H1 (cell line): Measurements from ENCODE around the gene PCP4. TPM values are rescaled to one million over a fixed set of nuclear protein-coding genes. Genes with fewer than 3 reads are reported as not detected.
A peak's percentile ranks its signal among the peaks of the same experiment; 100 is the strongest.

Source experiments
- CTCF ChIA-PET: fragments of 300-600 bp; sonication (Branson Sonifier 250); formaldehyde crosslinking; loops from one replicate; lab custom pipeline; 2021; ENCODE audit not compliant: partially characterized antibody; lab: Charles Lee
- POLR2A ChIA-PET: fragments of 300-600 bp; sonication (Branson Sonifier 250); formaldehyde crosslinking; loops from one replicate; lab custom pipeline; 2021; ENCODE audit warnings: inconsistent platforms; ENCODE audit not compliant: partially characterized antibody; lab: Charles Lee
- DNase-seq, 2 experiments: peaks; one replicate each; pipeline versions ENCODE4 v3.0.0 to v3.0.0-alpha.2; 2010 to 2022; ENCODE audit warnings: low spot score in 2 of 2, low read depth in 1 of 2, mixed read lengths in 1 of 2
- FAIRE-seq: peaks from 2 replicates; lab custom pipeline; 2011; peaks lifted over from hg19 to GRCh38; lab: Jason Lieb, UNC
- H2AFZ ChIP-seq: 2 replicates; pipeline ENCODE4 v1.8.1; 2012; ENCODE audit warnings: low read length, inconsistent platforms
- H2AK5ac ChIP-seq: 2 replicates; pipeline ENCODE4 v1.6.1; 2013; ENCODE audit warnings: low read depth, low read length
- H2BK120ac ChIP-seq: replicated peaks from 2 replicates; pipeline ENCODE3; 2013; ENCODE audit warnings: low read depth, low read length, inconsistent platforms
- H2BK12ac ChIP-seq: 2 replicates; pipeline ENCODE4 v1.6.1; 2013; ENCODE audit warnings: low read depth, low read length
- H2BK15ac ChIP-seq: 2 replicates; pipeline ENCODE4 v1.6.1; 2013; ENCODE audit warnings: low read length
- H2BK20ac ChIP-seq: 2 replicates; pipeline ENCODE4 v1.6.1; 2013; ENCODE audit warnings: low read length
- H2BK5ac ChIP-seq: 2 replicates; pipeline ENCODE4 v1.6.1; 2013; ENCODE audit warnings: low read depth, low read length
- H3K14ac ChIP-seq: 2 replicates; pipeline ENCODE4 v1.6.1; 2013; ENCODE audit warnings: inconsistent platforms; ENCODE audit not compliant: insufficient read length
- H3K18ac ChIP-seq: 2 replicates; pipeline ENCODE4 v1.6.1; 2013; ENCODE audit warnings: low read length; ENCODE audit errors: extremely low read depth
- H3K23ac ChIP-seq: 2 replicates; pipeline ENCODE4 v1.6.1; 2013; ENCODE audit warnings: inconsistent platforms; ENCODE audit not compliant: insufficient read length
- H3K23me2 ChIP-seq: 2 replicates; pipeline ENCODE4 v1.6.1; 2013; ENCODE audit warnings: low read depth, low read length
- H3K27ac ChIP-seq: 2 replicates; pipeline ENCODE4 v1.6.1; 2011; ENCODE audit warnings: low read depth, low read length, inconsistent platforms
- H3K27me3 ChIP-seq, 4 experiments: replicated peaks in 1 of 4; 1 replicate in 1 of 4; 2 replicates in 3 of 4; pipeline versions ENCODE4 v1.6.1 to v1.8.1; 2011 to 2013; ENCODE audit warnings: low read length in 3 of 4, mild to moderate bottlenecking in 3 of 4, inconsistent platforms in 2 of 4, mixed read lengths in 2 of 4, moderate library complexity in 1 of 4; ENCODE audit not compliant: control insufficient read depth in 3 of 4, insufficient read depth in 3 of 4; ENCODE audit errors: extremely low read depth in 1 of 4
- H3K36me3 ChIP-seq, 4 experiments: 2 replicates each; pipeline versions ENCODE4 v1.6.1 to v1.8.1; 2011 to 2013; ENCODE audit warnings: mild to moderate bottlenecking in 4 of 4, low read length in 3 of 4, moderate library complexity in 2 of 4, control low read depth in 1 of 4, inconsistent platforms in 1 of 4; ENCODE audit not compliant: insufficient read depth in 4 of 4, control insufficient read depth in 2 of 4
- H3K4ac ChIP-seq: replicated peaks from 2 replicates; pipeline ENCODE3; 2013; ENCODE audit warnings: low read length, low read depth, mixed read lengths, inconsistent platforms; ENCODE audit not compliant: insufficient read length
- H3K4me1 ChIP-seq, 4 experiments: replicated peaks in 1 of 4; 1 replicate in 1 of 4; 2 replicates in 3 of 4; pipeline versions ENCODE4 v1.6.1 to v1.8.1; 2011 to 2013; ENCODE audit warnings: low read length in 3 of 4, inconsistent platforms in 2 of 4, mixed read lengths in 1 of 4; ENCODE audit not compliant: insufficient read depth in 4 of 4, control insufficient read depth in 3 of 4
- H3K4me2 ChIP-seq, 2 experiments: 2 replicates each; pipeline versions ENCODE4 v1.6.1 to v1.8.1; 2011 to 2013; ENCODE audit warnings: low read depth in 2 of 2, low read length in 2 of 2, control low read depth in 1 of 2, inconsistent platforms in 1 of 2, mild to moderate bottlenecking in 1 of 2; ENCODE audit not compliant: insufficient read depth in 1 of 2
- H3K4me3 ChIP-seq, 4 experiments: fragments of 200-600, 300-600 bp in 1 of 4; sonication (generic), shearing (Covaris generic), sonication (Bioruptor Twin) in 1 of 4; 2 replicates each; pipeline versions ENCODE4 v1.5.1 to v1.8.1; 2011 to 2016; ENCODE audit warnings: low read length in 4 of 4, low read depth in 3 of 4, control low read depth in 2 of 4, inconsistent platforms in 2 of 4, mild to moderate bottlenecking in 2 of 4, mixed read lengths in 1 of 4, moderate library complexity in 1 of 4; ENCODE audit not compliant: insufficient read depth in 2 of 4; ENCODE audit errors: extremely low read depth in 1 of 4
- H3K56ac ChIP-seq: replicated peaks from 2 replicates; pipeline ENCODE3; 2013; ENCODE audit warnings: low read depth, mild to moderate bottlenecking, mixed read lengths, low read length, inconsistent platforms; ENCODE audit not compliant: insufficient read length
- H3K79me1 ChIP-seq: 2 replicates; pipeline ENCODE4 v1.6.1; 2013; ENCODE audit warnings: low read depth, low read length, control low read depth
- H3K79me2 ChIP-seq, 2 experiments: 2 replicates each; pipeline versions ENCODE4 v1.6.1 to v1.8.1; 2012 to 2013; ENCODE audit warnings: low read length in 2 of 2, mild to moderate bottlenecking in 2 of 2, inconsistent platforms in 1 of 2; ENCODE audit not compliant: insufficient read depth in 2 of 2, control insufficient read depth in 1 of 2
- H3K9ac ChIP-seq, 4 experiments: replicated peaks in 1 of 4; 1 replicate in 1 of 4; 2 replicates in 3 of 4; pipeline versions ENCODE4 v1.6.1 to v1.8.1; 2011 to 2013; ENCODE audit warnings: low read depth in 3 of 4, low read length in 3 of 4, control low read depth in 2 of 4, mild to moderate bottlenecking in 2 of 4, moderate library complexity in 2 of 4, inconsistent platforms in 1 of 4; ENCODE audit errors: extremely low read depth in 1 of 4
- H3K9me3 ChIP-seq, 2 experiments: 2 replicates each; pipeline versions ENCODE4 v1.6.1 to v1.8.1; 2012 to 2013; ENCODE audit warnings: mild to moderate bottlenecking in 2 of 2, moderate library complexity in 2 of 2, control low read depth in 1 of 2, inconsistent platforms in 1 of 2, low read depth in 1 of 2, low read length in 1 of 2, mixed read lengths in 1 of 2; ENCODE audit not compliant: insufficient read depth in 2 of 2
- H4K20me1 ChIP-seq, 2 experiments: replicated peaks in 1 of 2; 2 replicates each; pipeline versions ENCODE3 to v1.8.1; 2011 to 2013; ENCODE audit warnings: inconsistent platforms in 2 of 2, low read length in 2 of 2, mild to moderate bottlenecking in 1 of 2; ENCODE audit not compliant: insufficient read depth in 2 of 2, control insufficient read depth in 1 of 2
- H4K5ac ChIP-seq: 2 replicates; pipeline ENCODE4 v1.6.1; 2013; ENCODE audit warnings: low read length, low read depth, mixed read lengths, inconsistent platforms; ENCODE audit not compliant: insufficient read length
- H4K8ac ChIP-seq: 2 replicates; pipeline ENCODE4 v1.8.0; 2013; ENCODE audit warnings: mild to moderate bottlenecking, moderate library complexity, low read length, inconsistent platforms; ENCODE audit not compliant: insufficient read depth; ENCODE audit errors: extremely low read depth
- H4K91ac ChIP-seq: replicated peaks from 2 replicates; pipeline ENCODE3; 2013; ENCODE audit warnings: low read length, mixed read lengths, inconsistent platforms; ENCODE audit not compliant: insufficient read length
- CHD2 ChIP-seq: IDR thresholded peaks from 2 replicates; pipeline ENCODE4 v1.6.1; 2012; ENCODE audit warnings: low read length, improper control_type of control experiment
- CREB1 ChIP-seq: IDR thresholded peaks from 2 replicates; pipeline ENCODE4 v1.6.1; 2012; ENCODE audit warnings: inconsistent platforms
- EGR1 ChIP-seq: IDR thresholded peaks from 2 replicates; pipeline ENCODE4 v1.6.1; 2011; ENCODE audit warnings: low read depth, low read length, borderline replicate concordance
- HDAC6 ChIP-seq: IDR thresholded peaks from one replicate; pipeline ENCODE4 v1.7.1; 2012; ENCODE audit warnings: low read depth, mild to moderate bottlenecking, inconsistent platforms, low read length, moderate library complexity
- KDM4A ChIP-seq: IDR thresholded peaks from one replicate; pipeline ENCODE4 v1.7.1; 2012; ENCODE audit warnings: low read depth, mild to moderate bottlenecking, moderate library complexity, low read length, inconsistent platforms; ENCODE audit not compliant: severe bottlenecking
- RFX5 ChIP-seq: IDR thresholded peaks from 2 replicates; pipeline ENCODE4 v1.6.1; 2011; ENCODE audit warnings: low read depth, low read length, improper control_type of control experiment, borderline replicate concordance
- TBP ChIP-seq: IDR thresholded peaks from 2 replicates; pipeline ENCODE4 v1.6.1; 2011; ENCODE audit warnings: low read depth, low read length, improper control_type of control experiment
- WGBS, 2 experiments: shearing (Covaris generic) in 1 of 2; methylation state at CpG; one replicate each; pipeline versions ENCODE4 v1.1.6 to v1.1.7; 2013 to 2015; ENCODE audit warnings: low lambda C conversion rate in 2 of 2, mixed read lengths in 2 of 2, inconsistent platforms in 1 of 2, low coverage in 1 of 2, missing lambda C conversion rate in 1 of 2; ENCODE audit not compliant: insufficient replicate concordance in 2 of 2, insufficient coverage in 1 of 2, insufficient read length in 1 of 2; ENCODE audit errors: extremely low coverage in 1 of 2, missing lambda C conversion rate in 1 of 2; 5-methylcytosine and 5-hydroxymethylcytosine counted together
- long read RNA-seq, 2 experiments: library from RNA in 1 of 2; library from capped mRNA in 1 of 2; stranded (forward); transcript quantifications; one replicate each; pipeline ENCODE4 v2.0.0, GENCODE V29; 2021; ENCODE audit warnings: inconsistent platforms in 1 of 2
- polyA minus RNA-seq, 3 experiments: library from RNA; depleted of rRNA, polyadenylated mRNA; stranded (reverse); fragments of >200 nt; gene quantifications; 1 replicate in 2 of 3; 2 replicates in 1 of 3; pipeline ENCODE4 v1.2.3, GENCODE V29; 2011
- polyA plus RNA-seq, 7 experiments: library from polyadenylated mRNA; depleted of rRNA in 3 of 7; stranded (reverse) in 5 of 7; unstranded in 2 of 7; fragments of >200 nt in 5 of 7; fragments of 200-250 nt in 2 of 7; gene quantifications; 1 replicate in 5 of 7; 2 replicates in 1 of 7; 4 replicates in 1 of 7; pipeline versions ENCODE4 v1.2.1 to v1.2.3, GENCODE V29; 2011 to 2013; ENCODE audit warnings: missing spikeins in 2 of 7, mixed read lengths in 2 of 7
- total RNA-seq: library from RNA; stranded (reverse); fragmentation: NEBNext Ultra II Directional; extraction: Animal tissue kit (Norgen Biotek cat#: 25700); gene quantifications from 2 replicates; pipeline ENCODE4 v1.2.1, GENCODE V29; 2021
- TF ChIP-seq, protein P1 (sequence below): IDR thresholded peaks from 2 replicates; pipeline ENCODE4 v1.6.1; 2012; ENCODE audit warnings: low read length, inconsistent platforms
- TF ChIP-seq, protein P2 (sequence below): IDR thresholded peaks from 2 replicates; pipeline ENCODE4 v1.6.1; 2011; ENCODE audit warnings: low read depth, mild to moderate bottlenecking, low read length; ENCODE audit not compliant: insufficient read depth

PCP4 gene
- total RNA-seq (1.8 and 2.3 TPM in 2 replicates), polyA plus RNA-seq (2011; rRNA removed) (1.5 and 2.4 TPM in 2 replicates), polyA minus RNA-seq (2011; rRNA and poly(A)+ RNA removed) (0.39 and 0.44 TPM in 2 replicates)
- 3.3 TPM for polyA plus RNA-seq (2011; cell fraction: cytosol; rRNA removed)
- 1.2 TPM for polyA plus RNA-seq (2011; cell fraction: nucleus; rRNA removed)
- polyA plus RNA-seq (2012, experiment 1 of 2): 2.0 to 5.8 TPM (median 3.1 TPM) in 4 replicates
- polyA plus RNA-seq (2012, experiment 2 of 2): 1.0 TPM
- 4.1 TPM for polyA plus RNA-seq (2013, experiment 1 of 2)
- 4.2 TPM for polyA plus RNA-seq (2013, experiment 2 of 2)
- not detected for polyA minus RNA-seq (2011; cell fraction: cytosol; rRNA and poly(A)+ RNA removed)
- polyA minus RNA-seq (2011; cell fraction: nucleus; rRNA and poly(A)+ RNA removed): 1.9 TPM
- long read RNA-seq, experiment 1: 0 reads
- long read RNA-seq, experiment 2: 0 reads

GRCh38 chr21:39867198-39867650 lies at the start of gene PCP4:
Gene PCP4, plus strand, starts transcription at chr21:39867438. Its CDS starts 64 bp downstream, at chr21:39867502.
- CTCF ChIA-PET: interaction anchor here (0.6 to 6.1 kb wide), 53 partner anchors 9 to 526 kb away, joined by 3 to 116 read pairs (median 4); no protein-coding TSS in a partner anchor
- H2BK15ac ChIP-seq: peak within 1 kb of the TSS; percentile 37; the same call in 1 of the 2 replicates
- TF ChIP-seq TBP: peak; percentile 63; the same call in 1 of the 2 replicates
- 0 out of 2 replicates have a peak, but pooled peaks have one; percentile 19 for TF ChIP-seq CREB1
- 0 out of 2 replicates have a peak, but pooled peaks have one; percentile 19 for TF ChIP-seq RFX5
- no peak for TF ChIP-seq CHD2
- no peak for TF ChIP-seq EGR1
- TF ChIP-seq, protein P1, sequence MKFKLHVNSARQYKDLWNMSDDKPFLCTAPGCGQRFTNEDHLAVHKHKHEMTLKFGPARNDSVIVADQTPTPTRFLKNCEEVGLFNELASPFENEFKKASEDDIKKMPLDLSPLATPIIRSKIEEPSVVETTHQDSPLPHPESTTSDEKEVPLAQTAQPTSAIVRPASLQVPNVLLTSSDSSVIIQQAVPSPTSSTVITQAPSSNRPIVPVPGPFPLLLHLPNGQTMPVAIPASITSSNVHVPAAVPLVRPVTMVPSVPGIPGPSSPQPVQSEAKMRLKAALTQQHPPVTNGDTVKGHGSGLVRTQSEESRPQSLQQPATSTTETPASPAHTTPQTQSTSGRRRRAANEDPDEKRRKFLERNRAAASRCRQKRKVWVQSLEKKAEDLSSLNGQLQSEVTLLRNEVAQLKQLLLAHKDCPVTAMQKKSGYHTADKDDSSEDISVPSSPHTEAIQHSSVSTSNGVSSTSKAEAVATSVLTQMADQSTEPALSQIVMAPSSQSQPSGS: no peak
- TF ChIP-seq HDAC6: no peak
- TF ChIP-seq, protein P2, sequence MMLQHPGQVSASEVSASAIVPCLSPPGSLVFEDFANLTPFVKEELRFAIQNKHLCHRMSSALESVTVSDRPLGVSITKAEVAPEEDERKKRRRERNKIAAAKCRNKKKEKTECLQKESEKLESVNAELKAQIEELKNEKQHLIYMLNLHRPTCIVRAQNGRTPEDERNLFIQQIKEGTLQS: no peak
- TF ChIP-seq KDM4A: no peak

More at GRCh38 chr21:39867198-39867650, at the start of gene PCP4:
- no peak within 1 kb of the TSS for H2BK5ac ChIP-seq
- 18% methylated on average over 14 of the region's 14 CpGs; no CpG with 5 or more reads in 1 of the 2 experiments for WGBS, 2 experiments
- no peaks in the 10 kb centered on the region for H3K23me2 ChIP-seq
- DNase-seq (peak; percentile 78 to 93), FAIRE-seq (peak; percentile 87)
- H4K91ac ChIP-seq: no peak within 1 kb of the TSS
- no peaks in the 10 kb centered on the region for H4K20me1 ChIP-seq
- H3K79me1 ChIP-seq: no peaks in the 10 kb centered on the region
- H3K9ac ChIP-seq: no peak within 1 kb of the TSS
- H3K4me3 ChIP-seq: no peak within 1 kb of the TSS; a peak in 2 of 8 replicates
- no peak within 1 kb of the TSS for H2AK5ac ChIP-seq
- POLR2A ChIA-PET: no interaction called here
- peaks cover 0 to 5% (median 1%) of the 10 kb centered on the region in 4 experiments; a peak in 4 of 7 replicates for H3K4me1 ChIP-seq
- no peak within 1 kb of the TSS for H2BK12ac ChIP-seq
- no peaks in the 10 kb centered on the region for H3K9me3 ChIP-seq
- H3K23ac ChIP-seq: no peak within 1 kb of the TSS
- 0 out of 2 replicates have a peak within 1 kb of the TSS, but pooled peaks have one; percentile 6 for H2AFZ ChIP-seq
- H3K14ac ChIP-seq: no peak within 1 kb of the TSS
- H3K79me2 ChIP-seq: no peaks in the 10 kb centered on the region
- peak within 1 kb of the TSS in 1 of 2 experiments; percentile 12; a peak in 1 of 4 replicates for H3K4me2 ChIP-seq
- H3K27ac ChIP-seq: no peak within 1 kb of the TSS
- H2BK120ac ChIP-seq: no peak within 1 kb of the TSS
- H3K27me3 ChIP-seq: no peaks in the 10 kb centered on the region
- H4K8ac ChIP-seq: no peak within 1 kb of the TSS; the same call in 1 of the 2 replicates
- H3K56ac ChIP-seq: no peak within 1 kb of the TSS
- H3K18ac ChIP-seq: no peak within 1 kb of the TSS; the same call in 1 of the 2 replicates
- no peaks in the 10 kb centered on the region for H3K36me3 ChIP-seq
- no peak within 1 kb of the TSS for H3K4ac ChIP-seq
- H2BK20ac ChIP-seq: no peak within 1 kb of the TSS
- H4K5ac ChIP-seq: no peak within 1 kb of the TSS
